Measurements from ENCODE around the gene METTL23.
"Not testable (repeated sequence)": the region's sequence is repeated elsewhere in the genome, so short reads cannot be mapped to it uniquely, and the experiment has no call there.

Gene METTL23

DNA sequence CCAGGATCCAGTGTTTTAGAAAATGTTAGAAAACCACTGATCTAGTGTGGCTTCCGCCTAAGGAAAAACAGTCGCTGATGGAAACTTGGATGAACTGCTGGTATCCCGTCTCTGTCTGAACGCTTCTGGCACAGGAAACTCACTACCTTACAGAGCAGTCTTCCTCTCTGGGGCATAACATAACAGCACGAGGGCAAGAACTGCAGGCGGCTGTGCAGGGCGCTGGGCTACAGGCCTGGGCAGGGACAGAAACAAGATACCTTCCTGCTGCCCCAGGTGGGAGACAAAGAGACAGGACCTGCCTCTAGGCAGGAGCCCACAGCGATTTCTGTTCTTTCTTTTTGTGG, 26.4 kb upstream of the METTL23 start:
- H3K27me3 ChIP-seq (ENCODE audit: control insufficient read depth, insufficient read depth, low read length): no peaks in the 10 kb centered on the region
- peaks cover 62% of the 10 kb centered on the region for H3K4me1 ChIP-seq (ENCODE audit: control insufficient read depth, insufficient read depth, low read length)
- H3K4me3 ChIP-seq (ENCODE audit: low read length): peak overlapping the region; percentile 58
- H3K36me3 ChIP-seq (ENCODE audit: control insufficient read depth, insufficient read depth, low read length): no peaks in the 10 kb centered on the region
- no peak overlapping the region for H3K9ac ChIP-seq (ENCODE audit: low read length)
- peak overlapping the region; percentile 98 for H3K27ac ChIP-seq (ENCODE audit: low read depth, low read length)

DNA sequence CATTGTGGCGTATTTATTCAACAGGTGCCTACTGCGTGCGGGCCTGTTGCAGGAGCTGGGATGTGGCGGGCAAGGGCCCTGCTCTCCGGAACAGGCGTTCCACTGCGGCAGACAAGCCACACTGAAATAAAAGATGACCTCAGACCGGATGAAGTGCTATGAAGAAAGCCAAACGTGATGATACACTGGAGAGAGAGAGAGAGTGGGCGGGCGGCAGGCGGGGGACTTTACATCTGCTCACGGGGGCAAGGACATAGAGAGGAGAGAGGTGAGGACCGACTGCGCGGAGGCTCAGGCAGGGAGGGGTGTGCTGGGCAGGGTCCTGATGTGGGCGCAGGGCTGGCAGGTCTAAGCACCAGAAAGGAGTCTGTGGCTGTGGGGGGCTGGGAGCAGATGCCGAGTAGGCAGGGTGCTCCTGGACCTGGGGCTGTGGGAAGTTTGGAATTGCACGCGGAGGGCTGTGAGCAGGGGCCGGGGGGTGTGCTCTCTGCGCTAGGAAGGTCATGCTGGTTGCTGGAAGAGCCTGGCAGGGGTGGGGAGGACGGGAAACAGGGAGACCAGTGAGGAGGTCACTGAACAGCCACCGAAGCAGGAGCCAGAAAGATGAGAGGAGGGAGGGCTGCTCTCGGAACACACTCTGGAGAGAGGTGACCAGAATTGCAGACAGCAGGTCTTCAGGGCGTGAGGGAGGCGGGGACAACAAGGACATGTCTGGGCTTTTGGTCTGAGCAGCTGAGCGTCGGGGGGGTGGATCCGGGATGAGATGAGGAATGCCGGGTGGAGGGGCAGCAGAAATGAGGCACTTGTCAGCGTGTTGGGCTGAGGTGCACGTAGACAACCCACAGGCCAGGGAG, 25.8 kb upstream of the METTL23 start:
- peak overlapping the region; percentile 98 for H3K27ac ChIP-seq (ENCODE audit: low read depth, low read length)
- H3K9ac ChIP-seq (ENCODE audit: low read length): peak overlapping the region; percentile 68
- H3K36me3 ChIP-seq (ENCODE audit: control insufficient read depth, insufficient read depth, low read length): no peaks in the 10 kb centered on the region
- H3K4me3 ChIP-seq (ENCODE audit: low read length): peak overlapping the region; percentile 58
- peaks cover 63% of the 10 kb centered on the region for H3K4me1 ChIP-seq (ENCODE audit: control insufficient read depth, insufficient read depth, low read length)
- no peaks in the 10 kb centered on the region for H3K27me3 ChIP-seq (ENCODE audit: control insufficient read depth, insufficient read depth, low read length)

DNA sequence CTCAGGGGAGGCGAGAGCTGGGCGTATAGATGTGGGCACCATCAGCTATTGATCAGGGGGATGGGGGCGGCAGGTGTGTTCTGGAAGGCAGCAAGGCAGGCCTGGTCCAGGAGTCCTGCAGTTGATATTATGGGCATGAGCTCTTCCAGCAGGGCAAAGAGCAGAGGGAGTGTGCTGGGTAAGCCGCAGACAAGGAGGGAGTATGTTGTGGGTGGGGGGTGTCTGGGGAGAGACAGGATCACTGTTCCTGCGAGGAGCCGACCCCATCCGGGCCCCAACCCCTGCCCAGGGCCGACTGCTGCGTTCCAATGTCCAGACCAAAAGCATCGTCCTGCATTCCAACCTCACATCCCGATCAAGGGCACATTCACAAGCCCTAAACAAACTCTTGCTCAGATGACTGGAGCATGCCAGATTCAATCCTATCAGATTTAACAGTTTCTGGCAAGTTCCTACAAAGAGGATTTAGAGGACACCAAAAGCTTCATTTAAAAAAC, 25.1 kb upstream of the METTL23 start:
- no peaks in the 10 kb centered on the region for H3K36me3 ChIP-seq (ENCODE audit: control insufficient read depth, insufficient read depth, low read length)
- H3K27ac ChIP-seq (ENCODE audit: low read depth, low read length): peak overlapping the region; percentile 98
- H3K27me3 ChIP-seq (ENCODE audit: control insufficient read depth, insufficient read depth, low read length): no peaks in the 10 kb centered on the region
- peaks cover 64% of the 10 kb centered on the region for H3K4me1 ChIP-seq (ENCODE audit: control insufficient read depth, insufficient read depth, low read length)
- no peak overlapping the region for H3K9ac ChIP-seq (ENCODE audit: low read length)
- H3K4me3 ChIP-seq (ENCODE audit: low read length): peak overlapping the region; percentile 49

DNA sequence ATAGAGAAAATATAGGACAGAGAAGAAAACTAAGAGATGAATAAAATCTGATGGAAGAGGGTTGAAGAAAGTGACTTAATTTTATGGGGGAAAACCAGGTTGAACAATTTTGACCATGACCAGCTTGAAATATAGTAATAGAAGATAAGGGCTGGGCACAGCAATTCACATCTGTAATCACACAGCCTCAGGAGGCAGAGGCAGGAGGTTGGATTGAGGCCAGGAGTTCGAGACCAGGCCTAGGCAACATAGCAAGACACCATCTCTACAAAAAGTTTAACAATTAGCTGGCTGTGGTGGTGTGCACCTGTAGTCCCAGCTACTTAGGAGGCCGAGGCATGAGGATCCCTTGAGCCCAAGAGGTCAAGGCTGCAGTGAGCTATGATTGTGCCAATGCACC, 24.6 kb upstream of the METTL23 start:
- Histone ChIP-seq H3K4me1 (ENCODE audit: control insufficient read depth, insufficient read depth, low read length) (peaks cover 64% of the 10 kb centered on the region), H3K4me3 (ENCODE audit: low read length) (no peak overlapping the region), H3K27ac (ENCODE audit: low read depth, low read length) (peak overlapping the region; percentile 98), H3K9ac (ENCODE audit: low read length) (no peak overlapping the region), H3K27me3 (ENCODE audit: control insufficient read depth, insufficient read depth, low read length) (no peaks in the 10 kb centered on the region), H3K36me3 (ENCODE audit: control insufficient read depth, insufficient read depth, low read length) (no peaks in the 10 kb centered on the region)

DNA sequence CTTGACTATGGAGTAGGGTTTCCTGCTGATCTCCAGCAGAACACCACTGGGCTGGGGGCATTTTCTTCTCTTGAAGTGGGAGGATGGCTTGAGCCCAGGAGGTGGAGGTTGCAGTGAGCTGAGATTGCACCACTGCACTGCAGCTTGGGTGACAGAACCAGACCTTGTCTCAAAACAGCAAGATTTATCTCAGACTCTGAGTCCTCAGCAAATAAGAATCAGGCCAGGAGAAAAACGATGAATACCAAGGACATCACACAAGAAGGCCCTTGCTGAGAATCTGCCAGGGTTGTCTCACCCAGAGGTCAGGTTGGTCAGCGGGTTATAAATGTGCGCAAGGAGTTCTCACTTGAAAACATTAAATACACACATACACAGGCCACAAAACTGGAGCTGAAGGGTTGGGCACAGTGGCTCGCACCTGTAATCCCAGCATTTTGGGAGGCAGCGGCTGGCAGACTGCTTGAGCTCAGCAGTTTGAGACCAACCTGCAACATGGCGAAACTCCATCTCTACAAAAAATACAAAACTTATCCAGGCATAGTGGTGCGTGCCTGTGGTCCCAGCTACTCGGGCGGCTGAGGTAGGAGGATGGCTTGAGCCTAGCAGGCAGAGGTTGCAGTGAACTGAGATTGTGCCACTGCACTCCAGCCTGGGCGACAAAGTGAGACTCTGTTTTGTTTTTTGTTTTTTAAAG, 23.6 kb upstream of the METTL23 start:
- H3K4me1 ChIP-seq (ENCODE audit: control insufficient read depth, insufficient read depth, low read length): peaks cover 64% of the 10 kb centered on the region
- H3K27ac ChIP-seq (ENCODE audit: low read depth, low read length): peak overlapping the region; percentile 40

DNA sequence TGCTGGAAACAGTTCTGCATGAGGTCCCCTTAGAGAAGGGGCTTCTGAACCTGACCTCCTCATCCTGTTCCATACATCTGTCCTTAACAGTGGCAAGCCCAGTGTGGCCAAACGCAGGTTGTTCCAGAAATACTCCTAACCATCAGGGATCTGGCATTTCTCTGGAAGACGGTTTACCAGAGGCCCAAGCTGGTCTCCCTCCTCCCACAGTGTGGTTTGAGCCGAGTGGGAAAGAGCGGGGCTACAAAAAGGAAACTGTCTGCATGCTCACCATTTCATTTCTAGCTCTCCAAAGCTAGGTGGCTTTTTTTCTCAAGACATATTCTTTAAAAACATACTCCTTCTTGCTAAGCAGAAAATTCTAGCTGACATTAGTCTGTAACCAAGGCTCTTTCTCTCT, 21.8 kb upstream of the METTL23 start:
- Histone ChIP-seq H3K36me3 (ENCODE audit: control insufficient read depth, insufficient read depth, low read length) (no peaks in the 10 kb centered on the region), H3K4me3 (ENCODE audit: low read length) (no peak overlapping the region), H3K27ac (ENCODE audit: low read depth, low read length) (peak overlapping the region; percentile 64), H3K4me1 (ENCODE audit: control insufficient read depth, insufficient read depth, low read length) (peaks cover 60% of the 10 kb centered on the region), H3K9ac (ENCODE audit: low read length) (no peak overlapping the region), H3K27me3 (ENCODE audit: control insufficient read depth, insufficient read depth, low read length) (no peaks in the 10 kb centered on the region)

More for the DNA sequence above, 23.6 kb upstream of the METTL23 start:
- H3K27me3 ChIP-seq (ENCODE audit: control insufficient read depth, insufficient read depth, low read length): no peaks in the 10 kb centered on the region
- no peaks in the 10 kb centered on the region for H3K36me3 ChIP-seq (ENCODE audit: control insufficient read depth, insufficient read depth, low read length)
- H3K9ac ChIP-seq (ENCODE audit: low read length): no peak overlapping the region
- no peak overlapping the region for H3K4me3 ChIP-seq (ENCODE audit: low read length)

DNA sequence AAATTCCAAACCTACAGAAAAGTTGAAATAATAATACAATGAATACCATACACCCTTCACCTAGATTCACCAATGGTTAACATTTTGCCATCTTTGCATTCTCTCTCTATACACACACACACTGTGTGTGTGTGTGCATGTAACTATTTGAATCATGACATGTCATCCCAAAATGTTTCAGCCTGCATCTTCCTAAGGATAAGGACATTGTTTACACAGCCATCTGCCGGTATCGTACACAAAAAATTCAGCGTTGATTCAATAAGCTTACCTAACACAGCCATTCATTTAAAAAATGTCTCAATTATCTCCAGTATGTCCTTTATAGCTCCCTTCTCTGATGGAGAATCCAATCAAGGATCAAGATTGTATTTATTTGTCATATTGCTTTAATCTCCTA, 19.8 kb upstream of the METTL23 start:
- H3K27me3 ChIP-seq (ENCODE audit: control insufficient read depth, insufficient read depth, low read length): no peaks in the 10 kb centered on the region
- H3K9ac ChIP-seq (ENCODE audit: low read length): no peak overlapping the region
- H3K4me3 ChIP-seq (ENCODE audit: low read length): no peak overlapping the region
- H3K36me3 ChIP-seq (ENCODE audit: control insufficient read depth, insufficient read depth, low read length): no peaks in the 10 kb centered on the region
- H3K27ac ChIP-seq (ENCODE audit: low read depth, low read length): peak overlapping the region; percentile 97
- H3K4me1 ChIP-seq (ENCODE audit: control insufficient read depth, insufficient read depth, low read length): peaks cover 47% of the 10 kb centered on the region

DNA sequence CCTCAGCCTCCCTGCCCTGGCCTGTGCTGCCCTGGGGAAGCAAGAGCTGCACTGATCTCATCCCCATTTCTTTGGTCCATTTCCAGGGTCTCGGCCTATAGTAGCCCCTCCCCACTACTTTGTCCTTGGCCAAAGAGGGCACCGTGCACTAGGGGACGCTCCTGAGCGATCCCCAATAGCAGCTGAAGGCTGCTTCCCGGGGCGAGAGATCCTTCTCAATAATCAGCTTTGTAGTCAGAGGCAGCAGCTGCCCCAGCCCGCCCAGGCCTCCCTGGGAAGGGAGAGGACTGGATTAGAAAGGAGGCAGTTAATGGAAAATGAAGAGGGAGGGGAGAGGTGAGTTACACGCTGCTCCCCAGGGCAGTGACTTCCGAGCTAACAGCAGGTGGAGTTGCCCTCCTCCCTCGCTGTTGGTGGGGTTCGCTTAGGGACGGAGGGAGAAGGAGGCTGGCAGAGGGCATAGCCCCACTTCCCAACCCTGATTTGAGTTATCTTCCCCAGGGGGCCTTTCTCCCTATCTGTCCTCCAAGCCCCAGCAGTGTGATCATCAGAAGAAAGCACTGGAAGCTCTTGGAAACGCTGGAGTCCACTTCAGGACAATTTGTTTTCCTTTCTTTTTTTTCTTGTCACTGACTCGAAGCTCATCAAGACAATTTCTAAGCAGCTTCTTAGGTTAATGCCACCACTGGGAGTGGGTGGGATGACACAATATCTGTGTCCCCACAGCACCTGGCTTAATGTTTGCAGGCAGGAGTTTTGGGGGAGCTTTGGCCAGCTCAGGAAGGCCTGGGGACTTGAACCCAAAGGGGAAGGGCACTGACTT, 18.4 kb upstream of the METTL23 start:
- peak overlapping the region; percentile 64 for H3K4me3 ChIP-seq (ENCODE audit: low read length)
- no peaks in the 10 kb centered on the region for H3K36me3 ChIP-seq (ENCODE audit: control insufficient read depth, insufficient read depth, low read length)
- H3K4me1 ChIP-seq (ENCODE audit: control insufficient read depth, insufficient read depth, low read length): peaks cover 44% of the 10 kb centered on the region
- H3K27me3 ChIP-seq (ENCODE audit: control insufficient read depth, insufficient read depth, low read length): no peaks in the 10 kb centered on the region
- H3K27ac ChIP-seq (ENCODE audit: low read depth, low read length): peak overlapping the region; percentile 97
- H3K9ac ChIP-seq (ENCODE audit: low read length): peak overlapping the region; percentile 3

DNA sequence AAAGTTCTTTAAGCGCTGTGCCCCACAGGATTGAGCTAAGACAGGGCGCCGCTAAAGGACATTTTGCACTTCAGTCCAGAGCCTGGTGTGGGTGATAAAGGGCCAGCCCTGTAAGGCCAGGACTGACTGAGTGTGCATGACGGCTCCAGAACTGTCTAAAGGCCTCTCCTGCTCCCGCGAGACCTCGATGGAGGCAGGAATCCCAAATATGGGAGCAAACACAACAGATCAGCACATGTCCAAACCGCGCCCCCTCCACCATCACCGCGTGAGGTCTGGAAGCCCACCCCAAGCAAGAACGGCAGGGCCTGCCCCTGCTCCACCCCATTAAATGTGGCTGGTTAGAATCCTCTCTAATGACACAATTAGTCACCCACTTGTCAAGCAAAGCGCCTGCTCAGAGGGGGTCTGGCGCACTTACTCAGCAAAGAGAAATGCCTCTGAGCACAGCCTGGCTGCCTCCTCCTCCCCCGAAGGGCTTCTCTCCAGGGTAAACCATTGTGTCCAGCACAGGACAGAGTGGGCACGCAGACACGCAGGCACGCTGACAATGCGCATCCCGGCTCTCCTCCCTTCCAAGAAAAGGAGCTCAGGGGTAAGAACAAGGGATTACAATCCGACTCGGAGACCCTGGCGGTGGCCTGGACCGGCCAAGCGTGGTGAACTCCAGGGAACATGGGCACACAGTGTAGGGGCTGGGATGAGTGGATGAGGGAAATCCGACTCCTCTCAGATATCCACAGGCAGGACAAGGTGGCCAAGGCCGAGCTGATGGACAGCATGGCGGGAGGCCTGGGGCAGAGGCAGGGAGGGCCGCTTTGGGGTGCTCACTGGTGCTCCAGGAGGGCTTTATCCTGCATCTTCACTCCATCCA, 17.3 kb upstream of the METTL23 start:
- Histone ChIP-seq H3K4me1 (ENCODE audit: control insufficient read depth, insufficient read depth, low read length) (peaks cover 44% of the 10 kb centered on the region), H3K27ac (ENCODE audit: low read depth, low read length) (peak overlapping the region; percentile 97), H3K9ac (ENCODE audit: low read length) (peak overlapping the region; percentile 29), H3K36me3 (ENCODE audit: control insufficient read depth, insufficient read depth, low read length) (no peaks in the 10 kb centered on the region), H3K4me3 (ENCODE audit: low read length) (peak overlapping the region; percentile 64), H3K27me3 (ENCODE audit: control insufficient read depth, insufficient read depth, low read length) (no peaks in the 10 kb centered on the region)

DNA sequence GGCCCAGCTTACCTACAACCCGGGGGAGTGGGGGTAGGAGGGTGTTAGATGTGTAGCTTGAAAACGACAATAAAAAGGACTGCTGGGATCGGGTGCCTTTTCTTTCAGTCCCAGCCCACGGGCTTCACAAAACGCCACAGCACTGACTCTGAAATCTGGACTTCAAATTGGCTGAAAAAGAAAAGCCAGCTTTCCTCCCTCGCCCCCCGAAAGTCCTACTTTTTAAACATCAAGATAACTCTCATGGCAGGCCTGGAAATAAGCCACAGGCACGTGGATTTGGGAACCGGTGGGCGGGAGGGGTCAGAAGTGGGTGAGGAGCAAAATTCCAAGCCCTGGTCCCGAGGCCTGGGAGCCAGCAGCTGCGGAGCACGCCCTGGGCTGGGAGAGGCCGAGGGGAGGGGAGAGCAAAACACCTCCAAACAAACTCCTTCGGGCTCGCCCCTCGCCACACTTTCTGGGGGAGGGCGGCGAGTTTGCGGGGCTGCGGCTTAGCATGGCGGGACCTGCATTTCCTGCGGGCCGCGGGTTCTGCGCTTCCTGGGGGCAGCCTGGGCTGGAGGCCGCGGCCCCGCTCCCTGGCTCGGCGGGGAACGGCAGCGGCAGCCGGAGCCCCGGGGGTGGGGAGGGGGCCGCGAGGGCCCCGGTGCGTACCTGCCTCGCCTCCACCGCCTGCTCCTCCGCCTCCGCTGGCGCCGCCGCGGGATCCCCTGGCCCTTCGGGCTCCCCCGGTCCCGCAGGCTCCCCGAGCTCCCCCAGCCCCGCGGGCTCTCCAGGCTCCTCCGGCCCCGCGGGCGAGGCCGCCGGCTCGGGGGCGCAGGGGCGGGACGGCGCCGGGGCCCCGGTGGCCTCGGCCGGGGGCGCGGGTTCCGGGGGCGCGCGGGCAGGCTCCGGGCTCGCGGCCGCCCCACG, 16.4 kb upstream of the METTL23 start:
- Histone ChIP-seq H3K27ac (ENCODE audit: low read depth, low read length) (peak overlapping the region; percentile 97), H3K4me3 (ENCODE audit: low read length) (peak overlapping the region; percentile 64), H3K4me1 (ENCODE audit: control insufficient read depth, insufficient read depth, low read length) (peaks cover 40% of the 10 kb centered on the region), H3K9ac (ENCODE audit: low read length) (peak overlapping the region; percentile 29)
- H3K36me3 ChIP-seq (ENCODE audit: control insufficient read depth, insufficient read depth, low read length); H3K27me3 ChIP-seq (ENCODE audit: control insufficient read depth, insufficient read depth, low read length): not testable (repeated sequence)

Measured in rectal smooth muscle tissue (tissue), 1 donor.